ENCODE data around the gene SLC6A3. TPM values are rescaled to one million over a fixed set of nuclear protein-coding genes. Genes with fewer than 3 reads are reported as not detected.
A peak's percentile ranks its signal among the peaks of the same experiment; 100 is the strongest.

The SLC6A3 gene
- total RNA-seq, 1 experiment from 2014 or later: 0.74 TPM

- no peaks in the 10 kb centered on the region for H3K9me3 Mint-ChIP-seq
- H3K4me3 Mint-ChIP-seq: no peak overlapping the region
- DNase-seq (ENCODE audit: low spot score): no peak
- no peaks in the 10 kb centered on the region for H3K4me1 Mint-ChIP-seq
- POLR2A ChIA-PET: no interaction called here
- no peak overlapping the region for H3K27ac Mint-ChIP-seq
- H3K27me3 Mint-ChIP-seq (ENCODE audit: low read depth): no peaks in the 10 kb centered on the region
- TF ChIP-seq FOXP4 (CRISPR knock-in tag; IDR thresholded peaks at IDR 0.05): no peak
- peaks cover 66% of the 10 kb centered on the region for H3K36me3 Mint-ChIP-seq
- no peak for ATAC-seq
- CTCF ChIA-PET: interaction anchor here (1.1 kb wide), 1 partner anchor 170 kb away, joined by 3 read pairs; no protein-coding TSS in a partner anchor
These were observed 28.5 kb upstream of the SLC6A3 start for GRCh38 chr5:1473746-1474145.

- Mint-ChIP-seq H3K27me3 (ENCODE audit: low read depth) (no peaks in the 10 kb centered on the region), H3K4me1 (no peaks in the 10 kb centered on the region; the same call in 1 of the 2 replicates), H3K27ac (no peak overlapping the region), H3K4me3 (no peak overlapping the region), H3K36me3 (peaks cover 64% of the 10 kb centered on the region), H3K9me3 (no peaks in the 10 kb centered on the region)
- ChIA-PET POLR2A (no interaction called here), CTCF (no interaction called here)
- no peak for DNase-seq (ENCODE audit: low spot score)
- TF ChIP-seq TEAD4 (CRISPR knock-in tag; IDR thresholded peaks at IDR 0.05) (no peak), ZNF263 (CRISPR knock-in tag; IDR thresholded peaks at IDR 0.05; ENCODE audit: low read depth) (peak; percentile 84; the same call in 1 of the 2 replicates)
- no peak for ATAC-seq
These were observed 27.9 kb upstream of the SLC6A3 start for GRCh38 chr5:1472964-1473628.

GRCh38 chr5:1471997-1472963, 27.0 kb upstream of the SLC6A3 start:
- no peak overlapping the region for H3K27ac Mint-ChIP-seq
- no peak for TF ChIP-seq FOXK1 (CRISPR knock-in tag; IDR thresholded peaks at IDR 0.05)
- TF ChIP-seq TEAD4 (CRISPR knock-in tag; IDR thresholded peaks at IDR 0.05): no peak
- TF ChIP-seq ATF6 (CRISPR knock-in tag; IDR thresholded peaks at IDR 0.05): no peak
- no peak for TF ChIP-seq PRDM15 (CRISPR knock-in tag; IDR thresholded peaks at IDR 0.05)
- TF ChIP-seq NFYB (CRISPR knock-in tag; conservative IDR thresholded peaks at IDR 0.05; ENCODE audit: low read depth): no peak
- TF ChIP-seq ZNF263 (CRISPR knock-in tag; IDR thresholded peaks at IDR 0.05; ENCODE audit: low read depth): peak; percentile 89
- DNase-seq (ENCODE audit: low spot score) (no peak), ATAC-seq (no peak)
- H3K4me3 Mint-ChIP-seq: no peak overlapping the region
- H3K27me3 Mint-ChIP-seq (ENCODE audit: low read depth): no peaks in the 10 kb centered on the region
- H3K4me1 Mint-ChIP-seq: no peaks in the 10 kb centered on the region; the same call in 1 of the 2 replicates
- ChIA-PET POLR2A (no interaction called here), CTCF (no interaction called here)
- H3K9me3 Mint-ChIP-seq: no peaks in the 10 kb centered on the region
- H3K36me3 Mint-ChIP-seq: peaks cover 59% of the 10 kb centered on the region
